ENCODE measurements around the gene PHLPP1.
"Not testable (repeated sequence)": the region's sequence is repeated elsewhere in the genome, so short reads cannot be mapped to it uniquely, and the experiment has no call there.

The PHLPP1 gene

DNA sequence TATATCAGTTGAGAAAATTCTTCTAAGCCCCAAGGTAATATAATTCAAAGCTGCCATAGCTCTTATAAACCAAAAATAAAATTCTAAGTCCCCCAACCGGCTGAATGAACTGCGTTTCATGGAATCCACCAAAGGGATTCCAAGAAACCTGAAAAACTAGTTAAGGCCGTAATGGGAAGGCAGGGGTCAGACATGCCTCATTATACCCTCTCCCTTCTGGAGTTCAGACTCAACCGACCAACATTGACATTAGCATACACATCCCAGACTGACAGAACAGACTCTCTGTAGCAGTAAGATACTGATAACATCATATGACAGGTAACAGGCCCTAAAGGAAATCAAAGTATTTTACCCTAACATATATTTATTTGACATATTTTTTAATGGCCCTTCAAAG lies 31.4 kb upstream of the PHLPP1 start:
- TF ChIP-seq, protein P1, sequence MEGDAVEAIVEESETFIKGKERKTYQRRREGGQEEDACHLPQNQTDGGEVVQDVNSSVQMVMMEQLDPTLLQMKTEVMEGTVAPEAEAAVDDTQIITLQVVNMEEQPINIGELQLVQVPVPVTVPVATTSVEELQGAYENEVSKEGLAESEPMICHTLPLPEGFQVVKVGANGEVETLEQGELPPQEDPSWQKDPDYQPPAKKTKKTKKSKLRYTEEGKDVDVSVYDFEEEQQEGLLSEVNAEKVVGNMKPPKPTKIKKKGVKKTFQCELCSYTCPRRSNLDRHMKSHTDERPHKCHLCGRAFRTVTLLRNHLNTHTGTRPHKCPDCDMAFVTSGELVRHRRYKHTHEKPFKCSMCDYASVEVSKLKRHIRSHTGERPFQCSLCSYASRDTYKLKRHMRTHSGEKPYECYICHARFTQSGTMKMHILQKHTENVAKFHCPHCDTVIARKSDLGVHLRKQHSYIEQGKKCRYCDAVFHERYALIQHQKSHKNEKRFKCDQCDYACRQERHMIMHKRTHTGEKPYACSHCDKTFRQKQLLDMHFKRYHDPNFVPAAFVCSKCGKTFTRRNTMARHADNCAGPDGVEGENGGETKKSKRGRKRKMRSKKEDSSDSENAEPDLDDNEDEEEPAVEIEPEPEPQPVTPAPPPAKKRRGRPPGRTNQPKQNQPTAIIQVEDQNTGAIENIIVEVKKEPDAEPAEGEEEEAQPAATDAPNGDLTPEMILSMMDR (IDR thresholded peaks at IDR 0.05; ENCODE audit: extremely low read depth, insufficient read depth, missing control alignments): no peak
- no peak for DNase-seq (ENCODE audit: low spot score)
- in situ Hi-C loops (cut with MboI; ENCODE audit: low pct_unique_long_range_greater_than_20kb, low sequenced_read_pairs, unreplicated experiment): no loop called here

GRCh38 chr18:62688743-62689317 lies 26.5 kb upstream of the PHLPP1 start:
- TF ChIP-seq, protein P1 (IDR thresholded peaks at IDR 0.05; ENCODE audit: extremely low read depth, insufficient read depth, missing control alignments): no peak
- no peak for DNase-seq (ENCODE audit: low spot score)
- in situ Hi-C loops (cut with MboI; ENCODE audit: low pct_unique_long_range_greater_than_20kb, low sequenced_read_pairs, unreplicated experiment): no loop called here

GRCh38 chr18:62690236-62690815 lies 25.0 kb upstream of the PHLPP1 start:
- no peak for DNase-seq (ENCODE audit: low spot score)
- TF ChIP-seq, protein P1 (IDR thresholded peaks at IDR 0.05; ENCODE audit: extremely low read depth, insufficient read depth, missing control alignments): no peak
- in situ Hi-C loops (cut with MboI; ENCODE audit: low pct_unique_long_range_greater_than_20kb, low sequenced_read_pairs, unreplicated experiment): no loop called here

GRCh38 chr18:62693659-62694058 lies 21.7 kb upstream of the PHLPP1 start:
- DNase-seq (ENCODE audit: low spot score): no peak
- in situ Hi-C loops (cut with MboI; ENCODE audit: low pct_unique_long_range_greater_than_20kb, low sequenced_read_pairs, unreplicated experiment): no loop called here
- TF ChIP-seq, protein P1 (IDR thresholded peaks at IDR 0.05; ENCODE audit: extremely low read depth, insufficient read depth, missing control alignments): no peak

DNA sequence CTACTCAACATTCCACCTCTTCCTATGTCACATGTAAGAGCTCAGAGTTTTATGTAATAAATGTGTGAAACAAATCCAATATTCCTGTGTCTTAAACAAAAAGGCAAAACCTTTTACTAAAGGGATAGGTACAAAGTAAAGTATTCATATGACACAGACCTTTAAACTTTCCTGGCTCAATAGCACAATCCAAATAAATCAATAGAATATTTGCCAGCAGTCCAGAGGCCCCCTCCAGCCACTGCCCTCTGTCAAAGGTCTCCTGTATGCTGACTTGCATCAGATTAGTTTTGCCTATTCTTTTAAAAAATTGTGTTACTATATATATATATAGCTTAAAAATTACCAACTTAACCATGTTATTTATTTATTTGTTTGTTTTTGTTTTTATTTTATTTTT lies 17.7 kb upstream of the PHLPP1 start:
- TF ChIP-seq, protein P1 (IDR thresholded peaks at IDR 0.05; ENCODE audit: extremely low read depth, insufficient read depth, missing control alignments): no peak
- in situ Hi-C loops (cut with MboI; ENCODE audit: low pct_unique_long_range_greater_than_20kb, low sequenced_read_pairs, unreplicated experiment): no loop called here
- DNase-seq (ENCODE audit: low spot score): no peak

DNA sequence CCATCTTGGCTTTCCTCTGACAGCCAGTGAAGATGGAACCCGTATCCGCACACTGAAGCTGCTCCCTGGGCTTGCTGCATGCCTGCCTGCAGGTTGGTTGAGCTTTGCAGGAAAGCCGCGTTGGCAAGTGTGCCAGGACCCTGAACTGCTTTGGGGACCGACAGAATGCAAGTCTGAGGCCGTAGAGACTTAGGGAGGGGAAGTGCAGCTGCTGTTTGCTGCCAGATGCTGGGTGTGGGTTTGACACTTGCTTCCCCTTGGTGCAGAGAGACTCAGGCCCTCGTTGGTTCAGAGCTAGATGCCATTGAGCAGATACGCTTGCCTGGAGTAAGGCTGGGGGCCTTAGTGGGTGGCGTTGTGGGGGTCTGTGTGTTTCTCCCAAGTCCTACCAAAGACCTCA lies 13.1 kb upstream of the PHLPP1 start:
- in situ Hi-C loops (cut with MboI; ENCODE audit: low pct_unique_long_range_greater_than_20kb, low sequenced_read_pairs, unreplicated experiment): loop anchor here (25.0 kb wide), 1 partner anchor 735 kb away; no protein-coding TSS in a partner anchor
- TF ChIP-seq, protein P1 (IDR thresholded peaks at IDR 0.05; ENCODE audit: extremely low read depth, insufficient read depth, missing control alignments): no peak

DNA sequence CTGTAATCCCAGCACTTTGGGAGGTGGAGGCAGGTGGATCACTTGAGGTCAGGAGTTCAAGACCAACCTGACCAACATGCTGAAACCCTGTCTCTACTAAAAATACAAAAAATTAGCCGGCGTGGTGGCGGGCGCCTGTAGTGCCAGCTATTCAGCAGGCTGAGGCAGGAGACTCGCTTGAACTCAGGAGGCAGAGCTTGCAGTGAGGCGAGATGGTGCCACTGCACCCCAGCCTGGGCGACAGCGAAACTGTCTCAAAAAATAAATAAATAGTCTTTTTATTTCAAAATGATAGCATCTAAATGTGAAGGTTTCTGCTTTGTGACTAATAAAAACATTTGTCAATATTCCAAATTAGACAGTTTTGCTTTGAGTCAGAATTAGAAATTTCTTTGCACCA lies 8.5 kb upstream of the PHLPP1 start:
- in situ Hi-C loops (cut with MboI; ENCODE audit: low pct_unique_long_range_greater_than_20kb, low sequenced_read_pairs, unreplicated experiment): loop anchor here (25.0 kb wide), 1 partner anchor 730 kb away; no protein-coding TSS in a partner anchor
- DNase-seq (ENCODE audit: low spot score): not testable (repeated sequence)

More for the DNA sequence above, 13.1 kb upstream of the PHLPP1 start:
- no peak for DNase-seq (ENCODE audit: low spot score)

GRCh38 chr18:62709908-62710307 lies 5.4 kb upstream of the PHLPP1 start:
- in situ Hi-C loops (cut with MboI; ENCODE audit: low pct_unique_long_range_greater_than_20kb, low sequenced_read_pairs, unreplicated experiment): loop anchor here (10.0 to 25.0 kb wide), 2 partner anchors 235 to 727 kb away; no protein-coding TSS in a partner anchor

More at GRCh38 chr18:62709908-62710307, 5.4 kb upstream of the PHLPP1 start:
- not testable (repeated sequence) for DNase-seq (ENCODE audit: low spot score)
